Stimulated activated naive CD4-positive, alpha-beta T cell (primary cell): ENCODE data around the gene KMT2E.
A peak's percentile ranks its signal among the peaks of the same experiment; 100 is the strongest.

Experiments
- DNase-seq, 6 experiments: peaks; one replicate each; lab custom pipeline; 2025; lab: John Stamatoyannopoulos, UW

KMT2E gene

GRCh38 chr7:105007298-105007697 lies 6.7 kb upstream of the KMT2E start:
- DNase-seq, result no peak

- DNase-seq, result no peak
Observed at GRCh38 chr7:105009667-105010503, 4.1 kb upstream of the KMT2E start.

GRCh38 chr7:105010504-105011130 lies 3.4 kb upstream of the KMT2E start:
- no peak for DNase-seq

GRCh38 chr7:105011141-105011830 lies 2.7 kb upstream of the KMT2E start:
- DNase-seq, result peak in 2 of 6 experiments; percentile 10 to 31

- DNase-seq, result peak in 2 of 6 experiments; percentile 10 to 20
Observed at GRCh38 chr7:105011831-105012502, 2.0 kb upstream of the KMT2E start.

- DNase-seq, result peak; percentile 97 to 99 (median 99)
Observed at GRCh38 chr7:105012503-105013220, 1.3 kb upstream of the KMT2E start.

- DNase-seq, result peak; percentile 87 to 97 (median 94)
Observed at GRCh38 chr7:105013221-105013815, 687 bp upstream of the KMT2E start.

GRCh38 chr7:105014693-105015389 lies 836 bp downstream of the KMT2E start:
- peak; percentile 7 to 59 (median 49) for DNase-seq

- peak in 4 of 6 experiments; percentile 19 to 43 (median 31) for DNase-seq
Observed at GRCh38 chr7:105015390-105015965, 1.5 kb downstream of the KMT2E start.

GRCh38 chr7:105016068-105016708 lies 2.2 kb downstream of the KMT2E start:
- no peak for DNase-seq

- DNase-seq, result peak in 1 of 6 experiments; percentile 30
Observed at GRCh38 chr7:105016709-105017656, 3.0 kb downstream of the KMT2E start.

- DNase-seq, result peak in 2 of 6 experiments; percentile 8 to 30
Observed at GRCh38 chr7:105017657-105018365, 3.8 kb downstream of the KMT2E start.

- DNase-seq, result no peak
Observed at GRCh38 chr7:105019269-105019668, 5.3 kb downstream of the KMT2E start.

GRCh38 chr7:105020926-105021325 lies 6.9 kb downstream of the KMT2E start:
- DNase-seq, result no peak

- no peak for DNase-seq
Observed at GRCh38 chr7:105021352-105021751, 7.3 kb downstream of the KMT2E start.

GRCh38 chr7:105021967-105022366 lies 8.0 kb downstream of the KMT2E start:
- DNase-seq, result no peak

- DNase-seq, result no peak
Observed at GRCh38 chr7:105022458-105022857, 8.5 kb downstream of the KMT2E start.

- no peak for DNase-seq
Observed at GRCh38 chr7:105024734-105025133, 10.7 kb downstream of the KMT2E start.
